ENCODE data around the gene DNAH7. TPM values are rescaled to one million over a fixed set of nuclear protein-coding genes. Genes with fewer than 3 reads are reported as not detected.
A peak's percentile ranks its signal among the peaks of the same experiment; 100 is the strongest.

Gene DNAH7
- total and polyA plus RNA-seq, 2 of the 13 experiments (the other 11 are each of a cell fraction or from before 2014, with no cell fraction given) = 0.09 TPM; not detected in 1

GRCh38 chr2:196067088-196067382 is 1.6 kb downstream of the DNAH7 start:
- Histone ChIP-seq H3K4me3 (replicated peaks in 1 of 3; ENCODE audit: insufficient read depth in 1 of 3, low read depth in 2 of 3, low read length in 3 of 3) (no peak overlapping the region), H3K36me3 (replicated peaks in 1 of 2; ENCODE audit: control insufficient read depth in 1 of 2, insufficient read depth in 2 of 2, low read length in 2 of 2) (no peaks in the 10 kb centered on the region), H3K79me2 (ENCODE audit: insufficient read depth, low read length) (no peaks in the 10 kb centered on the region), H3K4me2 (ENCODE audit: low read depth, low read length) (no peak overlapping the region), H3K4me1 (ENCODE audit: insufficient read depth, low read length) (peaks cover 8% of the 10 kb centered on the region), H3K27me3 (ENCODE audit: control insufficient read depth in 1 of 2, insufficient read depth in 2 of 2, low read length in 2 of 2) (no peaks in the 10 kb centered on the region), H3K9me3 (ENCODE audit: low read length) (no peaks in the 10 kb centered on the region), H3K27ac (ENCODE audit: extremely low read length, insufficient read depth, low read length) (no peak overlapping the region), H2AFZ (ENCODE audit: low read length) (no peak overlapping the region), H3K9ac (ENCODE audit: insufficient read depth, low read depth, low read length) (no peak overlapping the region), H4K20me1 (ENCODE audit: insufficient read depth, low read length) (no peaks in the 10 kb centered on the region)
- CTCF ChIA-PET (ENCODE audit: low intra/inter-chr PET ratio, low total read pairs) = interaction anchor here (2.3 kb wide), 1 partner anchor 569 kb away, joined by 7 read pairs; no protein-coding TSS in a partner anchor
- 0 out of 2 replicates have a peak, but pooled peaks have one; percentile 12 for TF ChIP-seq CEBPB (IDR thresholded peaks at IDR 0.05; ENCODE audit: borderline replicate concordance, low read depth, low read length)
- TF ChIP-seq IRF1 (CRISPR knock-in tag; IDR thresholded peaks at IDR 0.05; ENCODE audit: low read depth) = no peak
- ATAC-seq (no peak), FAIRE-seq (no peak), DNase-seq (ENCODE audit: low spot score) (no peak)
- in situ Hi-C loops (cut with HindIII; ENCODE audit: extremely low pct_ligation_motif_present, low pct_unique_long_range_greater_than_20kb) (loop anchor here (5.0 kb wide), 1 partner anchor 410 kb away; the partner anchor contains the start of gene SLC39A10), intact Hi-C loops (cut with micrococcal nuclease; ENCODE audit: unreplicated experiment) (loop anchor here (1.0 to 5.0 kb wide), 4 partner anchors 105 to 1900 kb away; partner anchors contain the start of genes SLC39A10 and STK17B)
- BruUV-seq (replicated peaks) = no TSS peak
- POLR2A ChIA-PET = no interaction called here
- under 1% methylated on average over 3 of the region's 3 CpGs for WGBS (ENCODE audit: low lambda C conversion rate)

- intact Hi-C loops (cut with micrococcal nuclease; ENCODE audit: unreplicated experiment) = loop anchor here (1.0 to 5.0 kb wide), 4 partner anchors 106 to 1899 kb away; partner anchors contain the start of genes SLC39A10 and STK17B
- no peak overlapping the region for H3K27ac ChIP-seq (ENCODE audit: extremely low read length, insufficient read depth, low read length)
- H4K20me1 ChIP-seq (ENCODE audit: insufficient read depth, low read length) = no peaks in the 10 kb centered on the region
- no peaks in the 10 kb centered on the region for H3K9me3 ChIP-seq (ENCODE audit: low read length)
- no peak for DNase-seq (ENCODE audit: low spot score)
- FAIRE-seq = no peak
- in situ Hi-C loops (cut with HindIII; ENCODE audit: extremely low pct_ligation_motif_present, low pct_unique_long_range_greater_than_20kb) = loop anchor here (5.0 kb wide), 1 partner anchor 409 kb away; the partner anchor contains the start of gene SLC39A10
- ATAC-seq = no peak
- POLR2A ChIA-PET = no interaction called here
- H3K36me3 ChIP-seq (replicated peaks in 1 of 2; ENCODE audit: control insufficient read depth in 1 of 2, insufficient read depth in 2 of 2, low read length in 2 of 2) = no peaks in the 10 kb centered on the region
- BruUV-seq (replicated peaks) = no TSS peak
- H3K79me2 ChIP-seq (ENCODE audit: insufficient read depth, low read length) = no peaks in the 10 kb centered on the region
- H3K4me3 ChIP-seq (replicated peaks in 1 of 3; ENCODE audit: insufficient read depth in 1 of 3, low read depth in 2 of 3, low read length in 3 of 3) = no peak overlapping the region
- H3K4me1 ChIP-seq (ENCODE audit: insufficient read depth, low read length) = peaks cover 8% of the 10 kb centered on the region
- 12% methylated on average over 3 of the region's 3 CpGs for WGBS (ENCODE audit: low lambda C conversion rate)
- H3K27me3 ChIP-seq (ENCODE audit: control insufficient read depth in 1 of 2, insufficient read depth in 2 of 2, low read length in 2 of 2) = no peaks in the 10 kb centered on the region
- CTCF ChIA-PET (ENCODE audit: low intra/inter-chr PET ratio, low total read pairs) = interaction anchor here (2.3 kb wide), 1 partner anchor 568 kb away, joined by 7 read pairs; no protein-coding TSS in a partner anchor
- no peak overlapping the region for H2AFZ ChIP-seq (ENCODE audit: low read length)
- no peak overlapping the region for H3K4me2 ChIP-seq (ENCODE audit: low read depth, low read length)
- no peak overlapping the region for H3K9ac ChIP-seq (ENCODE audit: insufficient read depth, low read depth, low read length)
- TF ChIP-seq ZFP62 (CRISPR knock-in tag; IDR thresholded peaks at IDR 0.05) (no peak), RBAK (CRISPR knock-in tag; IDR thresholded peaks at IDR 0.05) (no peak), ZBTB10 (CRISPR knock-in tag; IDR thresholded peaks at IDR 0.05; ENCODE audit: borderline replicate concordance) (no peak), MIER3 (CRISPR knock-in tag; IDR thresholded peaks at IDR 0.05; ENCODE audit: borderline replicate concordance) (no peak), STAG1 (CRISPR knock-in tag; IDR thresholded peaks at IDR 0.05) (peak; percentile 48), CTCF (CRISPR knock-in tag; IDR thresholded peaks at IDR 0.05) (peak; percentile 51), HHEX (CRISPR knock-in tag; IDR thresholded peaks at IDR 0.05) (no peak), PBX2 (CRISPR knock-in tag; IDR thresholded peaks at IDR 0.05) (no peak), SMAD3 (CRISPR knock-in tag; IDR thresholded peaks at IDR 0.05) (no peak)
Measured at GRCh38 chr2:196066291-196067087, 2.1 kb downstream of the DNAH7 start.

Measured in HepG2 (cell line).